ENCODE data around the gene ACSL5.
"Not testable (repeated sequence)": the region's sequence is repeated elsewhere in the genome, so short reads cannot be mapped to it uniquely, and the experiment has no call there.

The ACSL5 gene

GRCh38 chr10:112421731-112422130, 47.8 kb downstream of the ACSL5 start:
- no peak for DNase-seq

- no peak for DNase-seq
Observed at GRCh38 chr10:112424651-112425050, 50.7 kb downstream of the ACSL5 start.

DNA sequence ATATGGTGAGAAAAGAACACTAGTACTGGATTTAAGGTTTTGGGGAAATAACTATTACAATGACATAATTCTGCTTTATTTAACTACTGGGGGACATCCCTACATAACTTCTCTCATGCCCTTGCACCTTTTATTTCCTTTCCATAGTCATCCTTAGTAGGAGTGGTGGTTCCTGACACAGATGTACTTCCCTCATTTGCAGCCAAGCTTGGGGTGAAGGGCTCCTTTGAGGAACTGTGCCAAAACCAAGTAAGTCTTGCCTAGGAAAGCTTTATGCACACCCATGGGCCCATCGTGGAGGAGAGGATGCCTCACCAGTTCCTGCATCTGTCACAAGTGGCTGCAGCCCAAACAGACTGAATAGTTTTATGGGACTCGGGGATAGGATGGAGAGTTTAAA, 52.2 kb downstream of the ACSL5 start:
- no peak for DNase-seq

- no peak for DNase-seq
Observed at GRCh38 chr10:112429147-112429546, 55.2 kb downstream of the ACSL5 start.

GRCh38 chr10:112429654-112430230, 55.8 kb downstream of the ACSL5 start:
- no peak for DNase-seq

DNA sequence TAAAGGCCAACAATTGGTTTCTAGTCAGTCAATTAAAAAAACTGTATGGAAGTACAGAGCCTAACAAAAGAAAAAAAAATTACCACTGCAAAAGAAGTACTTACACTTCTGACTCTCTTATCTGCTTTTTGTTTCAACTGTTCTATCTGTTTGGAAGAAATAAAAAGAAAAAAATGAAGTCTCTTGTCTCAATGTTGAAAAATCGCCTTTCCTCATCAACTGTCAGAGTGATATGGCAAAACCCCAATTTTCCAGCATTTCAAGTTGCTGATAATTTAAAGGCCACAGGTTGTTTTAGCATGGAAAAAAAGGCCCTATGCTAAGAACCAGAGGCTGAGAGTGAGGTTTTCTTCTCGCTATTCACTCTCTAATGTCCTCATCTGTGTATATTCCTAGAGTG, 59.2 kb downstream of the ACSL5 start:
- no peak for DNase-seq

GRCh38 chr10:112434988-112435619, 61.2 kb downstream of the ACSL5 start:
- no peak for DNase-seq

GRCh38 chr10:112438356-112438755, 64.4 kb downstream of the ACSL5 start:
- no peak for DNase-seq

DNA sequence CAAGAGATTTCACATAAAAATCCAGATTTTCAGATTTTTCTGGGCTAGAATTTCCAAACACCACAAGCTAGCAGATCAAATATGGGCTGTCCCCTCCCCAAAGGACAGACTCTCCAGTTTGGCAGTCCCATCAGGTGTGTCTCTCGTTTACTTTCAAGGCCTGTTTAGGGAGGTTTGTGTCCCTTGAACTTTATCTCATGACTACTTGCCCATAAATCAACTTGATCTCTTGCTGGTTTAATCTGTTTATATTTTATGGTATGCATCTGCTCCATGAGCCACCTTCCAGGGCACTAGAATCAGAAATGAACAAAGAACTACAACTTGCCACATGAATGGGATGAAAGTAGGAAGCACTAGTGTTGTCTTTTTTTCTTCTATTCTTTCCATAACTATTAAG, 67.6 kb downstream of the ACSL5 start:
- DNase-seq = no peak

DNA sequence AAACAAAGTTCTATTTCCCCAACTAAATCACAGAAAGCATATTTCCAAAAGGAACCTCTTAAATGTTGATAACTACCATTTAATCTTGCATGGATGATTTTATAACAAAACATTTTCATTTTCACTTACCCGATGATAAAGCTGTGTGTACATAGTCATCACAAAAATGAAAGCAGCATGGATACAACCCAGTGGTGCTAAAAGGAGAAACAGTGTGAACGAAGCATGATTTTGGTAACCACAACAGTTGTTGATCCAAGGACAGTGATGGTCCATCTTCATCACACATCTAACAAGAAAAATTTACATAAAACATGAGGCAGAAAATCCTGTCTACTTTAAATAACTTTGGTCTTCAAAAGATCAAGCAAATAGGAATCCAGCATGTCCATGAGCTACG, 68.1 kb downstream of the ACSL5 start:
- no peak for DNase-seq

DNA sequence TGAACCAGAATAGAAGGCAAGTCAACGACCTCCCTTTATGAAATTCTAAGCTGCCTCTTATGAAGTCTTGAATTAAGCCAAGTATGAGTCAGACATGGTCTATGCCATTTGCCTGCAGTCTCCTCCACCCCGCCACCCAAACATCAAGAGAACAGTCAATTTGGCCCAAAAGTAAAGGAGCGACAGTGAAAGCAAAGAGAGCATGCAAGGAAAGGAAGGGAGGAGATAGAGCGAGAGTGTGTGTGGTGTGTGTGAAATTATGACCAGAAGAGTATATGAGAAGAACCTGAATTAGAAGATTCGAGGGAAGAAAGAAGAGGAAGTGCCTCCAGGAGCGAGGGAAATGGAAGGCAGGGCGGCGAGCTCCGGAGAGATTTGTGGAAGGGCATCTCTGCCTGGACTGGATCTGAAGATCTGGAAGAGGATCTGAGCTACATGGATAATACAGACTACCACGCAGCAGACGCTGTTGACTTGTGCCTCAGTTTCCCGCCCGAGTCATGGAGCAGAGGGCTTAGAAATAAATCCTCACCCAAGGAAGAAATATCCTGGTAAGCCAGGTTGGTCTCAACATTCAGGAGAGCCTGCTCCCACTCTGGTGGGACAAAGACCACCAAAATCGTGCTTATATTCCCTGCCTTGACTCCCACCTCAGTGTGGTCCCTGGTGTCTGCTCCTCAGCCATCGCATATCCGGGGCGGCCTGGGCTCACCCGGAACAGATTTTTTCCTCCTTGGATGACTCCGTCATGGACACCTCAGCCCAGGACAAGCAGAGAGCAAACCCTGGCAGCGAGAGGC, 72.3 kb downstream of the ACSL5 start:
- DNase-seq = peak; percentile 14

DNA sequence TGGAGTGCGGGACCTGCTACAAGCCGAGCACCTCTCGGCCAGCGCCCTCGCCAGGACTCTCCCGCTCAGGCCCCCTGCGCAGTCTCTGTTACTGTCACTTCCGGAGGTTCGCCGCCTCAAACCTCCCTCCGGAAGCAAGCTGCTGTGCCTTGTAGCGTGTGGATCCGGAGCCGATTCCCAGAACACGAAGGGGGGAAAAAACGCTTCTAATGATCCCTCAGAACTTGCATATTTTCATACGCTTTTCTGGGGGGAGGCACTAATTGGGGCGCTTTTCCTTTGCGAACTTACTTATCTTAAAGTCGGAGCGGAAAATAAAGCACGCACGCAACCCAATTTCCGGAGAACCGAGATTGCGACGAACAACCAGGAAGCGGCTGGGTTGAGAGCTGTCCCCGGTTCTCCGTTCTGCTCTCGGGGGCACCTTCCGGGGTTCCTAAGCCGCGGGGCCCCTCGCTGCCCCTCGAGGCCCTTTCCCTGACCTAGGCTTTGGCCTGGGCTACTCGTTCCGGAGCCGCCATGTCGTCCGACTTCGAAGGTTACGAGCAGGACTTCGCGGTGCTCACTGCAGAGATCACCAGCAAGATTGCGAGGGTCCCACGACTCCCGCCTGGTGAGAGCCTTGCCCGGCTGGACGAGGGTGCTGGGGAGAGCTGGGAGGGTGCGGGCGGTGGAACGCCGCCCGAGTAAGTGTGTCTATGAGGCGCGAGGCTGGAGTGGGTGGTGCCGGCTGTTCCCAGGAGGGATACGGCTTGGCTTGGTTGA, 73.1 kb downstream of the ACSL5 start, which contains the start of the genes VTI1A and ZDHHC6:
Gene VTI1A, plus strand, starts transcription at position 361 of the 765 bp plus-strand sequence. Its CDS starts 159 bp downstream, at position 520.
Gene ZDHHC6, minus strand, starts transcription at position 60 of the 765 bp plus-strand sequence. CDS start 1,478 bp downstream, outside the sequence.
- peak; percentile 82 for DNase-seq

DNA sequence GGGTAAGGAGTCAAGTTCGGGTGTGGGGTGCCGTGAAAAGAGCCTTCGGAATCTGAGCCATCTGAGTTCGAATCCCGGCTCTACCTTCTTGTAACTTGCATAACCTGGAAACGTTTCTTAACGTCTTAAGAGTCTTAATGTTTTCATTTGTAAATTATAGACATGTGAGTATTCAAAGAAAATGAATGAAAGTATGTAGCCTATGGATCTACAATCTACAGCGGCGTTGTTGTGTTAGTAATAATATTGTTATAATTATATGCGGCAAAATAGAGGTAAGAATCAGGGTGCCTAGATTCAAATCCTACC, 73.7 kb downstream of the ACSL5 start:
- DNase-seq = no peak

DNA sequence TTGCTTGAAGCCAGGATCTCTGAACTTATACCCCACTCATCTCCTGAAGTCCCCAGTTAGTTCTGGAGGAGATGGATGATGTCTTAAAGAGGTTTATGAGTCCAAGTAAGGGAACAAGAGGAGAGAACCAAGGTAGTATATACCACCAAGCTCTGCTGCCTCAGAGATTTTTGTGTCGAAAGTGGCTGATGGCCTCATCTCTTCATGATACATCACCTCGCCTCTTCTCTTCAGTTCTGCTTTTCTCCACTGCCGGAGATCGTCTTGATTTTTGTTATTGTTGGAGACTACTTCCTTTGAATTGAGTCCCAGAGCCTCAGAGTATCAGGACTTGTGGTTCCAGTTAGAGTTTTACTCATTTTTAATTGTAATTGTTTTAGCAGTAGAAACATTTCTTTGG, 75.0 kb downstream of the ACSL5 start:
- no peak for DNase-seq

- DNase-seq = no peak
Observed at GRCh38 chr10:112454910-112455779, 81.2 kb downstream of the ACSL5 start.

GRCh38 chr10:112456533-112456932, 82.6 kb downstream of the ACSL5 start:
- DNase-seq = no peak

DNA sequence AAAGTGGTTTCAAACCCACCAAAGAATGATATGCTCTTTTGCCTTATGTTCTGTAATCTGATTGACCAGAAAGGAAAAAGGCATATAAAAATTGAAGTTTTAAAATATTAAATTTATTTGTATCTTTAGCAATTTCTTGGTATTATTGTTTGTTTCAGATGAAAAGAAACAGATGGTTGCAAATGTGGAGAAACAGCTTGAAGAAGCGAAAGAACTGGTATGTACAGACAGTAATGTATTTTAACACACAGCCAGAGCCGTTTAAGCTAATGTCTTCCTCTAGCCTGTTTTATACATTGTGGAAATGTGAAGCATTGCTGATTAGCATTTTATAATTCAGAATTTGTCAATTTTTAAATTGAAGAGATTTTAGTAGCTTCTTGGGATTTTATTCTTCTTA, 86.5 kb downstream of the ACSL5 start:
- DNase-seq = no peak

DNA sequence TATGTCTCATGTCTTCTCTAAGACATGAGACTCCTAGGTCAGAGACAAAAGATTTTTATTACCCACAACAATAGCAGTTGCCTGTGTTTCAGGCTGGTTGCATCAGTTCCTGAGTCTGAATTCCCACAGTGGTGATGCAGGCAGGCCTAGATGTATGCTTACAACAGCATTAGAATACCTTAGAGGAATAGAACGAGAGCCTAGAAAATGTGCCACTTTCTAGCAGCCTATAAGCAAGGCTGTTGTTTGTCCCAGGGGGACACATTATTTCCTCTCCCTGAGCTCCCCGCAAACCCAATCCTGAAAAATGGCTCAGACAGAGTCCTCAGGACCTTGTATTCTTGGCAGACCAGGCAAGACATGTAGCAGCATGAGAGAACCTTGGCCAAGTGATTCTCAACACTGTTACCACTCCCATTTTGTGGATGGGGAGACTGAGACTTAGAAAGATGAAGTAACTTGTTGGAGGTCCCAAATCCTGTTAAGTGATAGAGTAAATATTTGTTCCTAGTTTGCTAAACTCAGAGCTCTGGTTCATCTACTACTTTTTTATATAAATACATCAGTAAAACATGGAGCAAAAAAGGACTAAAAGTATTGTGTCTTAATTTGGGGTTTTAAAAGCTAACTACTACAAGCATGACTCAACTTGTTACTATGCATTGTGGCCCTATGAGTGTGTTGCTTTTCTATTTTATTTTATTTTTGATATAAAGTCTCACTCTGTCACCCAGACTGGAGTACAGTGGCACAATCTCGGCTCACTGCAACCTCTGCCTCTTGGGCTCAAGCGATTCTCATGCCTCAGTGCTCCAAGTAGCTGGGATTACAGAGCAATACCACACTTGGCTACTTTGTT, 87.3 kb downstream of the ACSL5 start:
- peak; percentile 77 for DNase-seq

- not testable (repeated sequence) for DNase-seq
Observed at GRCh38 chr10:112464074-112464473, 90.2 kb downstream of the ACSL5 start.

- DNase-seq = no peak
Observed at GRCh38 chr10:112465299-112465883, 91.5 kb downstream of the ACSL5 start.

- no peak for DNase-seq
Observed at GRCh38 chr10:112466802-112467201, 92.9 kb downstream of the ACSL5 start.

Measured in stimulated activated CD4-positive, alpha-beta T cell treated with anti-CD3 and anti-CD28 coated beads, Interleukin-1b, Interleukin-23, amount 100 ng/mL, for 48 hours (primary cell).